Left renal cortex interstitium (tissue), 4 donors: ENCODE measurements around the gene MAP4K2. TPM values are rescaled to one million over a fixed set of nuclear protein-coding genes. Genes with fewer than 3 reads are reported as not detected.

Source experiments
- DNase-seq, 4 donors: peaks; one replicate each; pipeline ENCODE4 v3.0.0-alpha.2; 2013; ENCODE audit warnings: low read depth in 4 of 4, low spot score in 2 of 4, missing footprints in 1 of 4
- polyA plus RNA-seq, 4 donors: library from polyadenylated mRNA; unstranded; fragments of 120-200 nt; gene quantifications; one replicate each; pipeline ENCODE4 v1.2.1, GENCODE V29; 2013; ENCODE audit not compliant: insufficient read length in 4 of 4

The MAP4K2 gene
- polyA plus RNA-seq, 4 donors = 17.8 to 25.7 (median 24.2) TPM

DNA sequence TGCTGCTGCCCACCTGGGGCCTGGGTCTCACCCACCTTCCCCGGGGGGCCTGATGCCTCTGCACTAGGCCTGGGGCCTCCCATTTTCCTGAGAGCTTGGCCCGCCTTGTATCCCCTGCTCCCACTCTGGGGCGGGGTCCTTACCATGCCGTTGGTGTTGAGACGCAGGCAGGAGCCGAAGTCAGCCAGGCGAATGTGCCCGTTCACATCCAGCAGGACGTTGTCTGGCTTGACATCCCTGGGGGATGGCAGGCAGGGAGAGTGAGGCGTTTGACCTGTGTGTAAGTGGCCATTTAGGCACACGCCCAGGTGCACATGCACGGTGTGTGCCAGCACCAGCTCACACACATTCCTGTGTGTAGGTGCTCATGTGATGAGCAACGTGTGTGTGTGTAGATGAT is 36.3 kb upstream of the MAP4K2 start:
- no peak for DNase-seq

- no peak for DNase-seq
Observed at GRCh38 chr11:64838600-64839334, 35.8 kb upstream of the MAP4K2 start.

DNA sequence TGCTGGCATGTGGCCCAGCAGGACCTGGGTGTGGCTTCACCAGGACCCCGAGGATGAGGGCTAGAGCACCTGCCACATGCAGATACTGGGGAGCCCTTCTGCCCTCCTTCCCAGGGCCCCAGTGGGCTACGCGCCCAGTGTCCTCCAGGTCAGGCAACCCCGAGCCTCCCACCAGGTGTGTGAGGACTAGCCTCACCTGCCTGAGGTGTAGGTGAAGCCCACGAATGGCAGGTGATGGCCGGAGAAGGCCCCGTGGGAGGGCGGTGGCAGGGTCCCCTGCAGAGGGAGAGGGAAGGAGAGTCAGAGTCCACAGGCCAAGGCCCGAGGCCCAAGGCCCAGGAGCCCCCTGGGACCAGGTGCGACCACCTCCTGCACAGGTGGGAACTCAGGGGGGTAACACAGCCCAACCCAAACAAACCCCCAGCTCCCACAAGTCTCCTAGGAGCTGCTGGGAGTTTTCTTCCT is 34.9 kb upstream of the MAP4K2 start:
- DNase-seq = no peak

DNA sequence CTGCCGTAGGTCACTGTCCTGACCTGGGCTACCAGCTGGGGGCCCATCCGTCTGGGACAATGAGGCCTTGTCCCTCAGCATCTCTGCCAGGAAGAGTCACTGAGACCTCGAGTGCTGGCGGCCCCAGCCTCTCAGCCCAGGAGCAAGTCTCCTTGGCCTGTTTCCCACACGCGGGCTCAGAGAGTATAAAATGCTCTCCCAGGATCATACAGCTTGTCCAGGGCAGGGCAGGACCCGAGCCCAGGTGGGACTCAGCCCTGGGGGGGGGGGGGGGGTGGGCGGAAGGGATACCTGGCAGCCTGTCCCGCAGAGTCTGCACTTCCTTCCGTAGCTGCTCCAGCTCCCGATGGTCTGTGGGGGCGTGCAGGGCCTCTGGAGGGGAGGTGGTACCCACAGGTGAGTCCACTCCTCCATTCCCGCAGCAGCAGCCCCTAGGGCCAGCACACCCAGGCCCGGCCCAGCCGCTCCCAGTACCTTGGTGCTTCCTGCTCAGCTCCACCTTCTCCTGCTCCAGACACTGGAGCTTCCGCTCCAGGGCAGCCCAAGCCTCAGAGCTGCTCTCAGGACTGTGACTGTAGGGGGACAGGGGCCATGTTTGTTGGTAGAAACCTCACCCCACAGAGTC is 33.5 kb upstream of the MAP4K2 start:
- DNase-seq = no peak

GRCh38 chr11:64835616-64836447 is 32.8 kb upstream of the MAP4K2 start:
- DNase-seq = no peak

- DNase-seq = no peak
Observed at GRCh38 chr11:64834723-64835615, 32.0 kb upstream of the MAP4K2 start.

DNA sequence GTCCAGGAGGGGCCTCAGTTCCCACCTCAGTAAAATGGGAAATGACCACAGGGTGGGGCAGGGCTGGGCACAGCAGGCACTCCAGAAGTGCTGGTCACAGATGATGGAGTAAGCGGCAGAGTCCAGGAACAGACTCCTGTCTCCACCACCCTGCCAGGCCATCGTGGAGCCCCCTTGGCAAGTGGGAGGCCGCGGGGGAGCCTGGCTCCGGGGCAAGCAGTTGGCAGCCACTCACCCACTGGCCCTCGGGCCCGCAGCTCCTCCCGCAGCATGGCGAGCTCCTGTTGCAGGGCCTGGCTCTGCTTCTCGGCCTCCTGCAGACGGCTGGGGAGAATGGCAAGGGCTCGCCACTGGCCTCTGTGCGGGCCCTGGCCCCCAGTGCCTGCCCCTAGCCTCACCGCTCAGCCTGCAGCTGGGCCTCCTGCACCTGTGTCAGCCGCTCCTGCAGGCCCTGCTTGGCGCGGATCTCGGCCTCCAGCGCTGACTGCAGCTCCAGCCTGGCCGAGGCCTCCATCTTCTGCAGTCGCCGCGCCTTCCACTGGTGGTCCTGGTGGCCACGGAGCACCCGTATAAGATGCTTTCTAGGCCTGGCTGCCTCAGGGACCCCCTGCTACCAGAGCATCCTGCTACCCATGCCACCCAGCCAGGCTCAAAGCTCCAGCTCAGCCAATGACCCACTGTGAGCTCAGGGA is 31.2 kb upstream of the MAP4K2 start:
- no peak for DNase-seq

- DNase-seq = no peak
Observed at GRCh38 chr11:64833509-64833908, 30.5 kb upstream of the MAP4K2 start.

DNA sequence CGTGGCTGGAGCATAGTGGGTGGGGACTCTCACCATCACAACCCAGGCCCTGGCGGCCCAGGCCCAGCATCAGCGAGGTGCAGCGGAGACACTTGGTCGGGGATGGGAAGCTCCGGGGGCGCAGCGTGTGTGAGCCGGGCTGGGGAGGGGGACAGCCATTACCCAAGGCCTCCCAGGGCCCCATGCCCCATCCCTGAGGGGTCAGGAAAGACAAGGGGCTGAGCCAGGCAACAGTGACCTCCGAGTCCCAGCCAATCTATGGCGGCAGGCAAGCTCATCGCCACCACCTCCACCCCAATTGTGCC is 30.1 kb upstream of the MAP4K2 start:
- DNase-seq = no peak

- DNase-seq = no peak
Observed at GRCh38 chr11:64832467-64833197, 29.6 kb upstream of the MAP4K2 start.

GRCh38 chr11:64831411-64831891 is 28.4 kb upstream of the MAP4K2 start:
- no peak for DNase-seq

- no peak for DNase-seq
Observed at GRCh38 chr11:64829536-64830251, 26.7 kb upstream of the MAP4K2 start.

GRCh38 chr11:64827451-64827839 is 24.4 kb upstream of the MAP4K2 start:
- no peak for DNase-seq

- DNase-seq = no peak
Observed at GRCh38 chr11:64826578-64827450, 23.8 kb upstream of the MAP4K2 start.

DNA sequence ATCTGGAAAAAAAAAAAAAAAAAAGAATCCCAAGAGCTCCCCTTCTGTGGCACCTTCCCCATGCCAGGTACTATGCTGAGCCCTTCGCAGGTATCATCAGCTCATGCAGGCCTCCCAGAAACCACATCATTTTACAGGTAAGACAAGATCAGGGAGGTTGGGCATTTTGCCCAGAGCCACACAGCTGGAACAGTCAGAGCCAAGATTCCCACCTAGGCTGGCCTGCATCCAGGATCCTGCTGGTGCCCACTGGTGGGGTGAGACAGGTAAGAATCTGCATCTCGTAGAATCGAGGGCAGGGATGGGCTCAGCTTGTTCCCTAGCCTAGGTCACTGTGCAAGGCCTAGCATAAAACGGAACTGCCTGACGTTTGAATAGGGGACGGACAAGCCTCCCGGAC is 23.0 kb upstream of the MAP4K2 start:
- DNase-seq = no peak

DNA sequence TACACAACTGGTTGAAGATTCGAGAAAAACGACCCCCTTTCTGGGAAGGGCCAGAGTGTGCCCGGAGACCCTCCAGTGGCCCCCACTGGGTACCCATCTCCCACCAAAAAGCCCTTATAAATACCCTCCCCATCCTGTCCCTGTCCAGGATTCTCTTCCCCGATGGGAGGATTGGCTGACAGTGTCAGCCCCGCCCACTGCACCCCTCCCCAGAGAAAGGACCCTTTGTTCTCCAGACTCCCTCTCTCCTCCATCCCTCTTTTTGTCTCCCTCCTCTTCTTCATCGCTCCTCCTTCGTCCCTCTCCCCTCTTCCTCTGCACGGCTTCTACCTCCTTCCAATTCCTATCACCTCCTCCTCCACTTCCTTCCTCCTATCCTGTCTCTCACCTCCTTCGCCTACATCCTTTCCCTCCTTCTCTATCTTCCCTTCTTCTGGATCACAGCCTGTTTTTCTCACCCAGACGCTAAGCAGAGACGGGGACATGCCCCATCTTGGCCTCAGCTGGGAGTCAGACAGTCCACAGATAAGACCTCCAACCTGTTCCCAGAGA is 20.6 kb upstream of the MAP4K2 start:
- DNase-seq = no peak

- no peak for DNase-seq
Observed at GRCh38 chr11:64817476-64817875, 14.5 kb upstream of the MAP4K2 start.
